Daoy (cell line): ENCODE measurements around the gene RAB31. TPM values are rescaled to one million over a fixed set of nuclear protein-coding genes. Genes with fewer than 3 reads are reported as not detected.
"Not testable (repeated sequence)": the region's sequence is repeated elsewhere in the genome, so short reads cannot be mapped to it uniquely, and the experiment has no call there.

Source experiments
- DNase-seq: peaks from one replicate; pipeline ENCODE4 v3.0.0-alpha.2; 2015; ENCODE audit warnings: low read depth
- total RNA-seq: library from RNA; depleted of rRNA; stranded (reverse); fragments of >200 nt; shearing (Covaris generic); gene quantifications from 2 replicates; pipeline ENCODE4 v1.2.3, GENCODE V29; 2014

The RAB31 gene
- total RNA-seq, 1 experiment from 2014 or later, result 19.3 TPM

DNA sequence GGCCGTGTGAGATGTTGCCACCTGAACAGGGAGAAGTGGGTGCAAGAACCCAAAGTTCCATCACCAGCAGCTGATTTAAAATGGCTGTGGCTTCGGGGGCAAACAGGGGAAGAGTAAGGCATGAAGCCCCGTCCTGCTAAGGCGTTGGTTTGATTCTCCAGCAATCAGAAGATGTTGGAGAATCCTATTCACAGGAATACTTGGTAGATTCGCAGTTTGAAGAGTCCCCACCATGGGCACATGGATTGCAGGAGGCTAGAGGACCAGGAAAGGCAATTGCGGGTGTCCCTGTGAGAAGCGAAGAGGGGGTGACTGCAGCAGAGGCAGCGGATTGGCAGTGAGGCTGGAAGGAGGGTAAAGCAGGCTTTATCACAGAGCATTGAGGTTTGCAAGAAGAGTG, 131.1 kb downstream of the RAB31 start:
- no peak for DNase-seq

DNA sequence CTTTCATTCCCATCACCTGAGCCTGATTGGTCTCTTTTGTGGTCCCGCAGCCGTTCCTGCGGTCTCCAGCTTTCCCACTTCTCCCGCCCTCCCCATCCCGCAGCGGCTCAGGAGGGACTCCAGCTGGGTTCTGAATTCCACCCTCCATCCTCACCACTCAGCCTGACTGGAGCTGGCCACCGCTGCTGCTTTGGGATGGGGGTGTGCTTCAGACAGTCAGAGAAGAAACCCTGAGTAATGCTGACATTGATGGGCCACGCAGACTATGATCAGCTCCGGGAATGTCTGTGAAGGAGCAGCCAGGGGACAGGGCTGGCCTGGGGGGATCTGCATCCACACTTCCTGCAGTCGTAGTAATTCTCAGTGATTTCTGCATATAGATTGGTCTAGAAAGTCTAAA, 131.8 kb downstream of the RAB31 start:
- DNase-seq, result no peak

DNA sequence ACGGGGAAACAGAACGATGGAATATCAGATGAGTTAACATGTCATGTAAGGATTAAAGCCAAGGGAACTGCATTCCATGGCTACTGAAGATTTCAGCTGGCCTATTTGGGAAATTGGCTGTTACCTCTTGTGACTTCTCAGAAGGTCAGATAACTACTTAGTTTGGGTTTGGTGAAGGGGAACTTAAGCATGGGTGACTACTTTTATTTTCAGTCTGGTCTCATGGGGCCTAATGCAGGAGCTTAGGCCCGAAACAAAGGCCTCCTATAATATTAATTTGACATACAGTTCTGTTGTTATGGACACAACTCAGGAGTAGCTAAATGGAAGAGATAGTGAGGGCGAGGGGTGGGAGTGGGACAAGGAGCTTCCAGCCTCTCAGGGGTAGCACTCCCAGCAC, 133.7 kb downstream of the RAB31 start:
- no peak for DNase-seq

DNA sequence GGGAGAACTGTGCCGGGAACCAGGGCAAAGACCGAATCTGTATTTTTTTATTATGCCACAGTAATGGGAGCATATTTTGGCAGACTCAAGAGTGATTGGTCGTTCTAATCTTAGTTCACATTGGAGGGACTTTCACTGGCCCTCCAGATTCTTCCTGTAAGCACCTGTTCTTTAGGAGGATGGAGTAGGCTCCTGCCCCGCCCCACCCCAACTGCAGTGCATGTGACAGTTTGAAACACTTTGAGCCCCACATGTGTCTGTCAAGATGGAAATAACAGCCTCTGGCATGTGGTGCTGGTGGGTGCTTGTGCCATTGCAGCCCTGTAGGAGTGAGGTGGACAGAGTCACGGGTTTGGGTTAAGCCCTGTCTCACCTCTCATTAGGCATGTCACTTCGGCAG, 134.3 kb downstream of the RAB31 start:
- DNase-seq, result no peak

DNA sequence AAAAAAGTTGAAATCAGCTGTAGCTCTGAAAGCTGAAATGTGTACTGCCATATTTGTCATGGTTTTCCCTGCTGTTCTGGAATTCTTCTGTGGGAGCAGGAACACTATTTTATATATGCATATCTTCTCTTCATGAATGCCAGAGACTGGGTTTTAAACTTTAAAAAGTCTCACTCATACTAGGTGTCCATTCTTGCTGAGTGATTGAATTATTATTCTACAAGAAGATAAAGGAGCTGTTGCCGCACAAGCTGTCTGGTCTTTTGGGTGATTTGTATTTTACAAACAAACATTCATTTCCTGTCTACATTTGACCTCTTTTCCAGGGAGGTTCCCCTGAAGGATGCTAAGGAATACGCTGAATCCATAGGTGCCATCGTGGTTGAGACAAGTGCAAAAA, 137.2 kb downstream of the RAB31 start:
- no peak for DNase-seq

DNA sequence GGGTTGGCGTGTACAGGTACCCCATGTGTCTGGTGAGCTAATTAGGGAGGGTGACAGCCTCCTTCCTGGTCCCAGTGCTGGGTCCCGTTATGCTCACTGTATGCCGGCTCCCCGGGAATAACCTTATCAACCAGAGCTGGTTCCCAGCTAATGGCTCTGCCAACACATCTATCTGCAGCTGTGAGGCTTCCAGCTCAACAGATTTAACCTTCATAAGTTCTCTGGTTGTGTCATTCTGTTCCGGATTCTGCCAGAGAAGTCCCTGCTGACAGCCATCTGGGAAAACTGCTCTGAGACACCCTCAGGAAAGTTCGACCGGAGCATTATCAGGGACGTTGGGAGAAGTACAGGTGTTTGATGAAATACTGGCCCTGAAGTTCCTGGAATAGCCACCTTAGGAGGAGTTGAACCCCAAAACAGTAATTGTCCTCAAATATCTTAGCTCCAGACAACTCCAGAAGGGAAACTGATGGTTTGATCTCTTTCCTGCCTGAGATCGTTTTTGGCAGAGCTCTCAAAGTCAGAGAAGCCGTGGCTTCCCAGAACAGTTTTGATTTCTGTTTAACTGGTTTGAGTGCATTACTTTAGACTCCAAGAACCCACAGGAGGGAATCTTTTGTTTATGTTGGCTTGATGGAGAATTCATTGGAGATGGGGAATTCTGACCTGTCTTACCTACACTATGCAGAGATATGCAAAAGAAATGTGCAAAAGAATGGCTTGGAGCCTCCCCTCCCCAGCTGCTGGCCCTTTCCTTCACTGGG, 138.2 kb downstream of the RAB31 start:
- no peak for DNase-seq

DNA sequence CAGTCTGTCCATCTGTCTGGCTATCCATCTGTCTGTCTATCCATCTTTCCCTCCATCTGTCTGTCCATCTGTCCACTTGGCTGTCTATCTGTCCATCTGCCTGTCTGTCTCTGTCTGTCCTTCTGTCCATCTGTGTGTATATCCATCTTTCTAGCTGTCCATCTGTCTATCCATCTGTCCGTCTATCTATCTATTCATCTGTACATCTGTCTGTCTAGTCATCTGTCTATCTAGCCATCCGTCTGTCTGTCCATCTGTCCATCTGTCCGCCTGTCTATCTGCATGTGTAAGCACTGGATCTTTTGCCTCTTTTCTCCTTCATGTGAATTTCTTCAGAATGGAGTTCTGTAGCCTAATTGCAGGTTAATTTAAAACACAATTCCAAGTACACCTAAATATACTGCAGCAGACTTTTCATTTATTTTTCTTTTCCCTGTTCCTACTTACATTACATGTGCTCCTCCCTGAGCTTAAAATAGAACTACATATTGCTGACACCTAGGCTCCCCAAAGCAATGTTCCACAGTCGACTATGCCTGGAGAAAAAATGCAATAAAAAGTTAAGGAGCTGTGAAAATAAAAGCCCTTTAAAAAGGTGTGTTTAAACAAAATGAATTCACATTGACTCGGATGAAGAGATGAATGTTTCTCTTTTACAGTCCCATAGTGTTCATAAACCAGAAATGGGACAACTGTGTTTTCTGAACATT, 140.2 kb downstream of the RAB31 start:
- DNase-seq, result no peak

DNA sequence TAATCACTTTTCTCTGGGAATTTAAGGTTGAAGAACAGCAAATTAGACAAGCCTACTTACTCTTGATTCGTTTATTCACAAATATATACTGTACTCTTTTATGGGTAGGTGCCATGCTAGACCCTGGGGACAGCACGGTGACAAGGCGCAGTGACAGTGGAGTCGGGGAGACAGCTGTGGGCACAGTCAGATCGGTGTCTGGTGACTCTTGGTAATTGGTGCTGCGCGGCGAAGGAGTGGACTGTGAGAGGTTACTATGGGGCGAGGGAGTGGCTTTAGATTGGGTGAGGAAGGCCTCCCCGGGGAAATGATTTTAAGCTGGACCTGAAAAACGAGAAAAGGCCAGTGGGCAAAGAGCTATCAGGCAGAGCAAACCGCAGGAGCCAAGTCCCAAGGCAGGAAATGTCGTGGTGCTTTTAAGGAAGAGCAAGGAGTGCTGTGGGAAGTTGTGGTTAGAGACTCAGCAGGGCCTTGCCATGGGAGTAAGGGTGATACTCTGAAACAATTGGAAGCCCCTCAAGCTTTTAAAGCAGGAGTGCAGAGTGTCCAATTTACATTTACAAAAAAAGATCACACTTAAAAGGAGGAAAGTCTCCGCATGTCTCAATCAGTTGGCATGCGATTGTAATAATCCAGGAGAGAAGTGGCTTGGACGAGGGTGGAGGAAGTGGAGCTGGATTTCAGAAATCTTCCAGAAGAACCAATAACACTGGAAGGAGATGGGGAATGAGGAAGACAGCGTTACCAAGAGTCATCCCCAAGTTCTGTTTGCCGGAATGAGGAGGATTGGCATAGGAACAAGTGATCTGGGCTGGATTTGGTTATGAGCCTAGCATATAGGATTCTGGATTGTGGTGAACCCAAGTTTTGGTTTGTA, 141.5 kb downstream of the RAB31 start:
- DNase-seq, result no peak

DNA sequence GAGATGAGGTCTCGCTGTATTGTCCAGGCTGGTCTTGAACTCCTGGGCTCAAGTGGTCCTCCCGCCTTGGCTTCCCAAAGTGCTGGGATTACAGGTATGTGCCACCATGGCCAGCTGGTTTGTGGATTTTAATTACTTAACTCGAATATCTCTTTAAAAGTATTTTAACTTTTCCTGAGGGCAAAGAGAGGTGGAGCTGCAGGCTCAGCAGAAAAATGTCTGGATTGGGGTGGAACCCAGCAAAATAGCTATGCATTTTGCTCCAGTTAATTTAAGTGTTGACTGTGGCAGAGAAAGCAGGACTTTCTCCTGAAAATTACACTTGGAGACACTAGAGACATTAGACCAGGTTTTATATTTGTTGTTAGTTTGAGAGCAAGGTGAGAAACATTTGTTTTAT, 142.2 kb downstream of the RAB31 start:
- DNase-seq, result no peak

DNA sequence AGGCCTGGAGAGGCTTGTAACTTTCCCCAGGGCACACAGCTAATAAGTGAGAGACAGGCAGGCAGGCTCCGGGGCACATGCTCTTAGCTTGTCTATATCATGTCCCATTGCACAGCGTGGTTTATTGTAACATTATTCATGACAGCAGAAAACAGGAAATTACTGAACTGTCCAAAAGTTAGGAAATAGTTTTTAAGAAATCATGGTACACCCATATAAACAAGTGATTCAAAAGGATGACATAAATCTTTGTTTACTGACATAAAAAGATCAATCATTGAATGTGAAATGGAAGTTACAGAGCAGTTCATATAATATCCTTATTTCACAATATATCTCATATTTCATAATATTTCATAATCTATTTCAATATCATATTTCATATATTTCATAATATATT, 143.4 kb downstream of the RAB31 start:
- DNase-seq, result no peak

DNA sequence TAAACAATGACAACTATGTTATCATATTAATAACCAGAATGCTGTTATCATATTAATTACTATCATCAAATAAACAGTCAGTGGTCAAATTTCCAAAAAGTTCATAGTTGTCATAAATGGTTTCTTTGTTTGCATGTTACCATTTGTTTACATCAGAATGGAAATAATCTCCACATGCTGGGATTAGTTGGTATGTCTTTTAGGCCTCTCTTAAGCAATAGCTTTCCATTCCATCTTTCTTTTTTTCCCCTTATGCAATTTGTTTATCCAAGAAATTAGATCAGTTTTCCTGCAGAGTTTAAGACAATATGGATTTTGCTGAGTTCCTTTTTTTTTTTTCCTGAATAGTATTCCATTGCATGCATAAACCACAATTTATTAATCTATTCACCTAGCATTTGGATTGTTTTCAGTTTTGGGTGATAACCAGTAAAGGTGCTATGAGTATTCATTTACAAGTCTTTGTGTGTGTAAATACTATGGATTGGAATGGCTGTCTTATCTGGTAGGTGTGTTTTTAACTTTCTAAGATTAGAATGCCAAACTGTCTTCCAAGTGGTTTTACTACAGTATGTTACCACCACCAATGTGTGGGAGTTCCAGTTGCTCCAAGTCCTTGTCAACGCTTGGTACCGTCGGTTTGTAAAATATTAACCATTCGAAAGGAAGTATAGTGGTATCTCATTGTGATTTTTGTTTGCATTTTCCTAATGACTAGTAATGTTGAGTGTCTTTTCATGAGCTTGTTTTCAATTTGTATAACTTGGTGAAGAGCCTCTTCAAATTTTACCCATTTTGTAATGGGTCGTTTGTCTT, 144.4 kb downstream of the RAB31 start:
- no peak for DNase-seq

DNA sequence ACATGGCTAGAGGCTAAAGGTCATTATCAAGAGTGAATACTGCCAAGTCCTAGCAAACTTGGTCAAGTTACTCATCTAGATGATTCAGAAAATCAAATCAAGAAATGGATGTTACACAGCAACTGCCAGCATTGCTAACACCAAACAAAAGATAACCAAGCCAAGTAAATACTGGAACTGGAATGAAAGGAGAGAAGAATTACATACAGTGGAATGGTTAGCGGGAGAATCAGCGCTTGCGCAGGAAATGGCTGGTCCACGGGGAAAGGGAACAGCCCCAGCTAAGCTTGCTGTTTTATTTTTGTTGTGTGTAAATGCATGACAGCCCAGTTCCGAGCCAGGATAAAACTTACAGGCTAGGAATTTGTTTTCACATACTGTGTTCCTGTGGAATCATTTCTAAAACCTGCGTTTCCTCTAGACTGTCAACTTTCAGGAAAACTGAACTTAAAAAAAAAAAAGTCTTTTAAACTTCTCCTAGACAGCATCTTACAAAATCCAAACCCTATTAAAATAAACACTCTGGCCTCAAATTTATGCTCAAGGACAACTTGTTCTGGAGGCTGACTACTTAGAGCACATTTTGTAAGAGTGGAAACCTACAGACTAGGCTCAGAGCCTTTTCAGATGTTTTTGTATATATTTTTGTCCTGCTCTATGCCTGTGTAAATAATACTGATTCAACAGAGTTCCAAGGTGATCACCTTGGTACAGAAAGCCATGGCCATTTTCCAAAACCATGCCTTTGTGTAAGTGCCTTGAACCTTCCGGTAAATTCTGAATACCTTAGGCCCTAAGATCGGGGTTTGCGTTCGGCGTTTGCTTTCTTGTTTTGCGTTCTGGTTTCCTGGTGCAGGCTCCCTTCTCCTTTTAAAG, 146.9 kb downstream of the RAB31 start:
- no peak for DNase-seq

DNA sequence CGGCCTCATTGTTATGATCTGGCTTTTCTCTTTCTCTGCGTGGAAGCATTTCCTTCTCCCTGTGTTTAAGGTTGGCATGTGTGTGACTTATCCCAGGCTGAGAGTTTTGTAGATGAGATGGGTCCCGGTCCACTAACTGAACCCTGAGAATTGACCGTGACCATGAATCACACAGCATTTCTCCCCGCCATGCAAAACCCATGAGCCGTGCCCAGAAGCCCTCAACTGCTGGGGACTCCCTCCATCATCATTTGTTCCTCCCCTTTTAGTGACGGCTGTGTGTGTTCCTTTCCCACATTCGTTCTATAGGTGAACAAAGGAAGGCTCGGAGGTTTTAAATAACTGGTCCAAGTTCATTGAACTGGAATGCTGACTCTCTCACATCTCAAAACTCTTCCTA, 147.6 kb downstream of the RAB31 start:
- DNase-seq, result no peak

DNA sequence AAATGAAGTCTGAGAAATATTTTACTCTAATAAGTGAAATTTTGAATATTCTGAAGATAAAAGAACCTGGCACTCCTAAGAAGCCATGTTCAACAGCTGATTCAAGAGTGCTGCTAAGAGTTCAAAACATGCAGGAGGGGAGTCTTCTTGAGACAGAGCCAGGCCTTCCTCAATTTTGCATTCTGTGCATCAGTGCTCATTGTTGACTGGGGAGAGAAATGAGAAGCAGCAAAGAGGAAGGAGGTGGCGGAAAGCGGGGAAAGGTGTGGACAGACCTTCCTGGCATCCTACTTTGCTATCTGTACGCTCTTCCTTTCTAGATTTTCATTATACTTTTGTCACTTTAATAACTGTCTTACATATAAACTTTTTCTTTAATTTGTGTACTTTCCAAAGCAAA, 148.0 kb downstream of the RAB31 start:
- DNase-seq, result no peak

DNA sequence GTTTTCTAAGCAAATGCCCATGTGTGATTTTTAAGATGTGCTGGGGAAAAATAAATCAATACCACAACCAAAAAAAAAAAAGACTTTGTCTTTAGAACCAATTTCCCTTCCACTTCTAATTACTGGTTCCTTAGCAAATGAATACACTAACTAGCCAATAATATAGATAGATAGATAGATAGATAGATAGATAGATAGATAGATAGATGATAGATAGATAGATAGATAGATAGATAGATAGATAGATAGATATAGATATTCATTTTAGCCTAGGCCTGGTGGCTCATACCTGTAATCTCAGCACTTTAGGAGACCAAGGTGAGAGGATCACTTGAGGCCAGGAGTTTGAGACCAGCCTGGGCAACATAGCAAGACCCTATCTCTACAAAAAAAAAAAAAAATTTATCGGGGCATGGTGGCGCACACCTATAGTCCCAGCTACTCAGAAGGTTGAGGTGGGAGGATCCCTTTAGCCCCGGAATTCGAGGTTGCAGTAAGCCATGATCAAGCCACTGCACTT, 149.4 kb downstream of the RAB31 start:
- DNase-seq, result not testable (repeated sequence)

DNA sequence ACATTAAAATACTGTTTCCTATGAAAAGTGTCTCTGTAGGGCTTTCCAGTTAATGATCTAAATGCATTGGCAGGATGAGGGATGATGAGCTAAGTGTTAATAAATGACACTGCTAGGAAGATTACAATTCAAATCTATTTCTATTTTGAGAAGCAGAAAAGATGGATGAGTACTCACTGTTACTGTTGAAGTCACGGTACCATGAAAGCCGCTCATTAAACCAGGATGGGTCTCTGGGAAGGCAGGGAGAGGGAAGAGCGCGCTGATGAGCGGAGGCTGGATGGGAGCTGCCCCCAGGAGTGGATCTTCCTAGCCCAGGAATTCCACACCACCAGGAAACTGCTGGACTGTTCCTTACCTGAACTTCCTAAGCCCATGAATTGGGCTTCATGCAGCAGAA, 150.5 kb downstream of the RAB31 start:
- DNase-seq, result no peak

DNA sequence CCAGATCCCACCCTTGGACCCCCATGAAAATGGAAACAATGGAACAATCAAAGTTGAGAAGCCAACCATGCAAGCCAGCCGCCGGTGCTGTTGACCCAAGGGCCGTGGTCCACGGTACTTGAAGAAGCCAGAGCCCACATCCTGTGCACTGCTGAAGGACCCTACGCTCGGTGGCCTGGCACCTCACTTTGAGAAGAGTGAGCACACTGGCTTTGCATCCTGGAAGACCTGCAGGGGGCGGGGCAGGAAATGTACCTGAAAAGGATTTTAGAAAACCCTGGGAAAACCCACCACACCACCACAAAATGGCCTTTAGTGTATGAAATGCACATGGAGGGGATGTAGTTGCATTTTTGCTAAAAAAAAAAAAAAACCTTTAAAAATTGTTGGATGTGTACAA, 151.1 kb downstream of the RAB31 start:
- no peak for DNase-seq

DNA sequence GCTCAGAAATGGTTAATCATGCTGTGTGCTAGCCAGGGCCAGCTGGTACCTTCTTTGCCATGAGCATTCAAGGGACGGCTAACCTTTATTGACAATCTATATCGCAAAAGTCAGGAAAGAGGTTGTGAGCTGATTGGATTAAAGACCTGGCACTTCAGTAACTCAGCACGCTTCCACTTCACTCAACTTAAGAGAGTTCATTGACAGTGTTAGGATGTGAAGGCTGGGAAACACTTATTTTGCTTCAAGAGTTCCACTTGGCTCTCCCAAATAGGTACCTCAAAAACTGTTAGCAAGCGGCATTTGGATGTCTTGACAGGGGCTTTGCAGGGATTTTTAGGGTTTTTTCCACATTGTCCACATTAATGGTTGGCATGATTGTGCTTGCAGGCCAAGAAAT, 152.6 kb downstream of the RAB31 start:
- no peak for DNase-seq

DNA sequence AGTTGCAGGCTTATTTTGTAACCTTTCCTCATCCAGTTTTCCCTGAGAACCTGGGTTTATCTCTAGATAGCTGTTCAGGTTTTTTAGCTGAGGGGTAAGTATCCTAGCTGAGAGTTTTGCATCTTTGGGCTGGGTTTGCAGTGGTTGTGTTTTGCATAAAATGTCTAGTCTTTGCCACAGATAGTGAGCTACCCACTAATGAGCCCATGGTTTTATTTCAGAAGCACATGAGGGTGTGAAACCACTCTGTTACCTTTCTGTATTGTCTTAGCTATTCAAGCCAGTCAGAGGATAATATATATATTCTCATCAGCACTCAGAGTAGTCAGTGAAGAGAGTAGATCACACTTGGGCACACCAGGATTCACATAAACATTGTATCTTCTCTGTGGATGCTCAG, 153.1 kb downstream of the RAB31 start:
- DNase-seq, result no peak

DNA sequence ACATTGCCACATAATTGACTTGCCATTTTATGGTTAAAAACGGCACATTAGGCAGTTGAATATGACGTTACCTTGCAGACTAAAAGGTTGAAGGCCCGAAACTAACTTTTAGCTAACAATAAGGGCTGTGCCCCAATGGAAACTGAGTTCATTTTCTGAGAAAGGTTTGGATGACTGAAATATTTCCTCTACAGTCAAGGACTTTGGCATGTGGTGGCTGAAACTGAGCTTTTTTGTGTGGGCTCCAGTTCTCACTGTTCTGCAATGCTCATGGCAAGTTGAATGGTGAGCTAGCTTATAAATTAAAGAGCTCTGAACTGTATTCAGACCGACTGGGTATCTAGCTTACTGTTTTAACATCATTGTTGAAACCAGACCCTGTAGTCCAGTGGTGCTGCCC, 153.8 kb downstream of the RAB31 start:
- DNase-seq, result no peak

DNA sequence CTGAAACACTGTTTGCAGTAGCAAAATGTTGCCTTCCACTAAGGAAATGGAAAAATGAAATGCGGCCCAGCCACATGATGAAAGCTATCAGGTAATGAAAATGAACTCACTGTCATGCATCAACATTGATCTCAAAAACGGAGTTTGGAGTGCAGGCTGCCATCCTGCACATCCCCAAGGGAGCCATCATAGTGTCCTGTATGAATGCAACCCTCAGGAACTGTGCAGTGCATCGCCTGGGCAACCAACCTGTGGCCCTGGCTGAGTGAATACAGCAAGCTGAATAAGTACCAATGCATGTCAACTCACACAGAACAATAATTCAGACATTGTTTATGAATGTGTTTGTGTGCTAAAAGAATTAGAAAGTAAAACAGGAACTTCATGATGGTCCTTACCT, 154.6 kb downstream of the RAB31 start:
- no peak for DNase-seq
